Non-pigmented ciliary epithelial cell (primary cell): ENCODE data around the gene GRK3.
"Not testable (repeated sequence)": the region's sequence is repeated elsewhere in the genome, so short reads cannot be mapped to it uniquely, and the experiment has no call there.

Experiments
- DNase-seq: peaks from one replicate; pipeline ENCODE4 v3.0.0-alpha.2; 2010; ENCODE audit warnings: low read depth

Gene GRK3

GRCh38 chr22:25564320-25564978 is at the start of gene GRK3:
TSS of gene GRK3 (plus strand) at chr22:25564675. CDS start at chr22:25565041, 366 bp downstream.
- DNase-seq: no peak

DNA sequence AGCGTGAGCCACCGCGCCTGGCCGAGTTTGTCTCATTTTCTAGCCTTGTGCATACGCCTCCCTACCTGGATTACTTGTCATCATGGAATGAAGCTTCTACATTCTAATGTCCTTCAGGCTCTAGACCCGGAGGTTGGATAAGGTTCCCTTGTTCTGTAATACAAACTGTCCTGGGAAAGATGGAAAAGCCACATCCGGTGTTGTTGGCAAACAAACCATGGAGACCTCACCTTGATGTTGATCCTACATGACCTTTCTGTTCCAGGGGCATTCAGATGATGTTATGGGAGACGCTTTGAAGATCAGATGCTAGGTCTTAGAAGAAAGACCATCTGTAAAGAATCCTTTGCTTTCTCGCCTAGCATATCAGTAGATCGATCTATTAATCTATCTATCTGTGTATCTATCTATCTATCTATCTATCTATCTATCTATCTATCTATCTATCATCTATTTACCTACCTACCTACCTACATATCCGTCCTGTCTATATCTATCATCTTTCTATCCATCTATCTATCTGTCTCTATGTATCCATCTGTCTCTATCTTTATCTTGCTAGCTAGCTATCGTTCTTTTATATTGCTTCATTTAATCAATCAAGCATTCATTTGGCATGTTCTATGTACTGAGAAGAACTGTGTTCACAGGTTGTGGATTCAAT is 46.3 kb upstream of the GRK3 start:
- no peak for DNase-seq

GRCh38 chr22:25525376-25525775 is 39.1 kb upstream of the GRK3 start:
- DNase-seq: no peak

- DNase-seq: not testable (repeated sequence)
Observed at GRCh38 chr22:25525804-25526584, 38.5 kb upstream of the GRK3 start.

DNA sequence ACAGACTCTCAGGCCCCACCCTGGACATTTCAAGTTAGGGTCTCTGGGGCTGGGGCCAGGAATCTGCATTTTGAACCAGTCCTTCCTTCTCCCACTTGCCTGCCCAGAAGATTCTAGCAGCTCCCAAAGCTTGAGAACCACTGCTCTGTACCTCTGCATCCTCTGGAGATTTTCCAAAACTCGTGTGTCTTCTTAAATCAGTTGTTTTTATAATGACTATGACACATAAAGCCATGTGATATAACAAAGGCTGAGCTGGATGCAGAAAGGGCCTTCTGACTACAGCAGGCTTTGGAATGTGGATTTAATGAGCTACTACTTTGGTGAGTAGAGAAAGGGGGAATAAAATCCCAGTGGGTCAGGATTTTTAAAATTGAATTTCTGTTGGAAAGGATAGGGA is 37.5 kb upstream of the GRK3 start:
- DNase-seq: not testable (repeated sequence)

DNA sequence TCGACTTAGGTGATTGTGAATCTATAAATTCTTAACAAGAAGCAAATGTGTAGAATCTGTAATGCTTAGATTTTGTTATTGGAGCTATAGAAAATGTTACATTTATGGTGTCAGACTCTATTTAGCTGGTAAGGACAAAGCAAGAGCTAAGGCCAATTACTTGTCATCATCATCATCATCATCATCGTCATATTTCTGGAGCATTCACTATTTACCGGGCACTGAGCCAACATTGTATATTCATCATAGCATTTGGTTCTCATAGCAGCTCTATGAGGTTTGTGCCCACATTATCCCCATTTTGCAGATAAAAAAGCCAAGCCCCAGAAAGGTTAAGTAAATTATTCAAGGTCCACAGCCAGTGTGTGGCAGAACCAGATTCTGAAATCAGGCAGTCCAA is 36.4 kb upstream of the GRK3 start:
- DNase-seq: not testable (repeated sequence)

- not testable (repeated sequence) for DNase-seq
Observed at GRCh38 chr22:25529059-25529458, 35.4 kb upstream of the GRK3 start.

- not testable (repeated sequence) for DNase-seq
Observed at GRCh38 chr22:25529541-25530137, 34.8 kb upstream of the GRK3 start.

- not testable (repeated sequence) for DNase-seq
Observed at GRCh38 chr22:25531677-25532076, 32.8 kb upstream of the GRK3 start.

GRCh38 chr22:25534724-25535123 is 29.8 kb upstream of the GRK3 start:
- no peak for DNase-seq

- DNase-seq: no peak
Observed at GRCh38 chr22:25536589-25536988, 27.9 kb upstream of the GRK3 start.

- no peak for DNase-seq
Observed at GRCh38 chr22:25540166-25540907, 24.1 kb upstream of the GRK3 start.

GRCh38 chr22:25540908-25541660 is 23.4 kb upstream of the GRK3 start:
- DNase-seq: no peak

DNA sequence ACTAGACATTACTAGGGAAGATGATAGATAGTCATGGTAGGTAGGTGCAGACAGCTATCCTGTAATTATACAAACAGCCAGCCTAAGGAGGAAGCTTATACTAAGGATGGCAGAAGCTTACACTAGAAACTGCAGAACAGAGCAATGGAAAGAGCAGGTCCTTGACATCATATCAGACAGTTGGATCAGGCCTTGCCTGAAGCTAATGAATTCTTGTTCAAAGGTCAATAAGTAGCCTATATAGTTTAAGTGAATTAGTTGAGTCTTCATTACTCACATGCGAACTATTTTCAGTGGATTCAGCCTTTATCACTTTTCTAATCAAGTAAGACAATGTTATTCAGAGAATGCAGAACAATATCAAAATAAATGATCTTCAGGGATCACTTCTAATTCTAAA is 22.3 kb upstream of the GRK3 start:
- DNase-seq: no peak

GRCh38 chr22:25542720-25543402 is 21.6 kb upstream of the GRK3 start:
- no peak for DNase-seq

GRCh38 chr22:25545146-25545545 is 19.3 kb upstream of the GRK3 start:
- DNase-seq: no peak

DNA sequence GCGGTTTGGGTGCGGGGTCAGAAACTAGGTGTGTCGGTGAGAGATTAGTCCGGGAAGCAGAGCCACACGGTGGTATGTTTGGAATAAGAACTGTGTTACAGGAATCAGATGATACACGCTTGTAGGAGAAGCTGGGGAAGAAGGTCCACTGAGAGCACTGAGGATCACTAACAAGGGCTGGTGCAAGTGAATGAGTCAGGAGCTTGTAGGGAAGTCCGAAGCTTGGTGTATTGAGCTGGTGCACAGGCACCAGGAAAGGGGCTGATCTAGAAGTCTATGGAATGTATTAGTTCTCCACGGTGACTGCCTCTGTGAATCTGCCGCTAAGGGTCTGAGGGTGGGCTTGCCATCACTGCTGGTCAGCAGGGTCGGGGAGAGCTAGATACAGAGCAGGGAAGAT is 18.8 kb upstream of the GRK3 start:
- no peak for DNase-seq

- DNase-seq: no peak
Observed at GRCh38 chr22:25546242-25546641, 18.2 kb upstream of the GRK3 start.

- no peak for DNase-seq
Observed at GRCh38 chr22:25546751-25547150, 17.7 kb upstream of the GRK3 start.

- DNase-seq: no peak
Observed at GRCh38 chr22:25548866-25549464, 15.5 kb upstream of the GRK3 start.
